Neural progenitor cell (in vitro differentiated cells): Measurements from ENCODE around the gene ABCA7. TPM values are rescaled to one million over a fixed set of nuclear protein-coding genes. Genes with fewer than 3 reads are reported as not detected.
A peak's percentile ranks its signal among the peaks of the same experiment; 100 is the strongest.

Source experiments
- DNase-seq: peaks from one replicate; pipeline ENCODE4 v3.0.0-alpha.2; 2016; ENCODE audit warnings: low spot score
- H2AFZ ChIP-seq: fragments of 200-600 bp; sonication (generic); replicated peaks from 2 replicates; pipeline ENCODE4 v1.6.1; 2016; ENCODE audit warnings: antibody characterized with exemption
- H3F3A ChIP-seq: fragments of 200-600 bp; sonication (generic); 2 replicates; pipeline ENCODE4 v1.6.1; 2016; ENCODE audit warnings: antibody characterized with exemption, low read depth
- H3K27ac ChIP-seq: fragments of 200-600 bp; sonication (generic); 2 replicates; pipeline ENCODE4 v1.5.1; 2016; ENCODE audit warnings: mild to moderate bottlenecking
- H3K27me3 ChIP-seq: fragments of 200-600 bp; sonication (generic); 2 replicates; pipeline ENCODE4 v1.6.1; 2016; ENCODE audit warnings: mild to moderate bottlenecking, moderate library complexity
- H3K36me3 ChIP-seq: fragments of 200-600 bp; sonication (generic); 2 replicates; pipeline ENCODE4 v1.5.1; 2016
- H3K4me1 ChIP-seq: fragments of 200-600 bp; sonication (generic); 2 replicates; pipeline ENCODE4 v1.6.1; 2016; ENCODE audit warnings: mixed run types
- H3K4me2 ChIP-seq: fragments of 200-600 bp; sonication (generic); 2 replicates; pipeline ENCODE4 v1.6.1; 2016
- H3K4me3 ChIP-seq: fragments of 200-600 bp; sonication (generic); 2 replicates; pipeline ENCODE4 v1.5.1; 2016
- H3K79me2 ChIP-seq: fragments of 200-600 bp; sonication (generic); 2 replicates; pipeline ENCODE4 v1.6.1; 2016; ENCODE audit warnings: low read depth
- H3K9ac ChIP-seq: fragments of 200-600 bp; sonication (generic); 2 replicates; pipeline ENCODE4 v1.6.1; 2016
- H3K9me3 ChIP-seq: fragments of 200-600 bp; sonication (generic); 2 replicates; pipeline ENCODE4 v1.5.1; 2016; ENCODE audit warnings: low read depth
- H4K20me1 ChIP-seq: fragments of 200-600 bp; sonication (generic); 2 replicates; pipeline ENCODE4 v1.6.1; 2016; ENCODE audit warnings: low read depth
- H3K27ac Mint-ChIP-seq: 3 replicates; pipeline ENCODE4 v1.8.0; 2021; ENCODE audit warnings: mixed read lengths
- H3K27me3 Mint-ChIP-seq: 2 replicates; pipeline ENCODE4 v1.8.0; 2022; ENCODE audit warnings: low read depth, mild to moderate bottlenecking, inconsistent platforms, moderate library complexity, mixed read lengths; ENCODE audit not compliant: insufficient read depth
- H3K36me3 Mint-ChIP-seq: 3 replicates; pipeline ENCODE4 v1.8.0; 2021; ENCODE audit warnings: mixed read lengths
- H3K4me1 Mint-ChIP-seq: 3 replicates; pipeline ENCODE4 v1.8.0; 2021; ENCODE audit warnings: mixed read lengths
- H3K4me3 Mint-ChIP-seq: 3 replicates; pipeline ENCODE4 v1.8.0; 2021; ENCODE audit warnings: mild to moderate bottlenecking, moderate library complexity, mixed read lengths
- H3K9me3 Mint-ChIP-seq: 3 replicates; pipeline ENCODE4 v1.8.0; 2020; ENCODE audit warnings: mixed read lengths
- CTCF ChIP-seq: fragments of 200-600 bp; sonication (generic); IDR thresholded peaks from 2 replicates; pipeline ENCODE4 v1.5.1; 2017; ENCODE audit warnings: antibody characterized with exemption, mild to moderate bottlenecking
- EZH2 ChIP-seq: fragments of 200-600 bp; sonication (generic); IDR thresholded peaks from 2 replicates; pipeline ENCODE4 v1.6.1; 2017; ENCODE audit warnings: antibody characterized with exemption, mild to moderate bottlenecking, moderate library complexity
- EZH2phosphoT487 ChIP-seq: fragments of 200-600 bp; sonication (generic); IDR thresholded peaks from 2 replicates; pipeline ENCODE4 v1.6.1; 2017; ENCODE audit warnings: antibody characterized with exemption
- total RNA-seq: library from RNA; depleted of rRNA; stranded (reverse); fragments of >200 nt; gene quantifications from 2 replicates; pipeline ENCODE4 v1.2.3, GENCODE V29; 2015; ENCODE audit warnings: low replicate concordance

The ABCA7 gene
- total RNA-seq, 1 donor from 2014 or later, result 1.4 TPM

- no peak for DNase-seq
- H3K27ac ChIP-seq, result no peak overlapping the region
- Mint-ChIP-seq H3K9me3 (no peaks in the 10 kb centered on the region), H3K27ac (no peak overlapping the region), H3K36me3 (no peaks in the 10 kb centered on the region), H3K27me3 (peaks cover 8% of the 10 kb centered on the region), H3K4me3 (peak overlapping the region; percentile 91), H3K4me1 (peaks cover 39% of the 10 kb centered on the region)
- peak overlapping the region; percentile 97 for H3K4me3 ChIP-seq
- peaks cover 21% of the 10 kb centered on the region for H3K4me1 ChIP-seq
- H3K9ac ChIP-seq, result peak overlapping the region; percentile 39
- no peaks in the 10 kb centered on the region for H3K9me3 ChIP-seq
- H3K79me2 ChIP-seq, result peaks cover 67% of the 10 kb centered on the region
- no peaks in the 10 kb centered on the region for H3K36me3 ChIP-seq
- H4K20me1 ChIP-seq, result peaks cover 64% of the 10 kb centered on the region
- TF ChIP-seq EZH2 (no peak), EZH2phosphoT487 (no peak), CTCF (no peak)
- no peaks in the 10 kb centered on the region for H3K27me3 ChIP-seq
- peak overlapping the region; percentile 97 for H3K4me2 ChIP-seq
- H2AFZ ChIP-seq, result no peak overlapping the region
- H3F3A ChIP-seq, result peaks cover 21% of the 10 kb centered on the region
These were observed 20.8 kb upstream of the ABCA7 start for GRCh38 chr19:1018932-1019615.

GRCh38 chr19:1019616-1019961 lies 20.3 kb upstream of the ABCA7 start:
- Histone ChIP-seq H3K4me2 (peak overlapping the region; percentile 97), H3K27me3 (no peaks in the 10 kb centered on the region), H3K9ac (peak overlapping the region; percentile 85), H3K4me1 (peaks cover 21% of the 10 kb centered on the region), H2AFZ (no peak overlapping the region), H3K79me2 (peaks cover 62% of the 10 kb centered on the region), H3K36me3 (no peaks in the 10 kb centered on the region), H3K27ac (no peak overlapping the region), H3K4me3 (peak overlapping the region; percentile 97), H4K20me1 (peaks cover 60% of the 10 kb centered on the region), H3F3A (peaks cover 21% of the 10 kb centered on the region), H3K9me3 (no peaks in the 10 kb centered on the region)
- peaks cover 39% of the 10 kb centered on the region for H3K4me1 Mint-ChIP-seq
- H3K9me3 Mint-ChIP-seq, result no peaks in the 10 kb centered on the region
- H3K27me3 Mint-ChIP-seq, result peaks cover 9% of the 10 kb centered on the region
- no peak overlapping the region for H3K27ac Mint-ChIP-seq
- peak overlapping the region; percentile 91 for H3K4me3 Mint-ChIP-seq
- no peak for TF ChIP-seq EZH2phosphoT487
- no peak for TF ChIP-seq EZH2
- no peak for TF ChIP-seq CTCF
- DNase-seq, result no peak
- no peaks in the 10 kb centered on the region for H3K36me3 Mint-ChIP-seq

GRCh38 chr19:1019980-1020867 lies 19.7 kb upstream of the ABCA7 start:
- peak overlapping the region; percentile 91 for H3K4me3 Mint-ChIP-seq
- Histone ChIP-seq H4K20me1 (peaks cover 54% of the 10 kb centered on the region), H3F3A (peaks cover 25% of the 10 kb centered on the region), H2AFZ (no peak overlapping the region), H3K27ac (no peak overlapping the region), H3K9me3 (no peaks in the 10 kb centered on the region), H3K27me3 (no peaks in the 10 kb centered on the region), H3K79me2 (peaks cover 56% of the 10 kb centered on the region), H3K4me3 (peak overlapping the region; percentile 97), H3K36me3 (no peaks in the 10 kb centered on the region), H3K9ac (peak overlapping the region; percentile 85), H3K4me2 (peak overlapping the region; percentile 97), H3K4me1 (peaks cover 21% of the 10 kb centered on the region)
- peaks cover 41% of the 10 kb centered on the region for H3K4me1 Mint-ChIP-seq
- DNase-seq, result peak; percentile 43
- no peaks in the 10 kb centered on the region for H3K9me3 Mint-ChIP-seq
- no peaks in the 10 kb centered on the region for H3K36me3 Mint-ChIP-seq
- TF ChIP-seq EZH2phosphoT487 (no peak), CTCF (no peak), EZH2 (no peak)
- peak overlapping the region; percentile 21 for H3K27ac Mint-ChIP-seq
- peaks cover 11% of the 10 kb centered on the region for H3K27me3 Mint-ChIP-seq
